Thyroid gland (tissue), 4 donors: ENCODE results near the gene ADCY1.

Source experiments
- POLR2A ChIP-seq, 2 donors: fragments of 450-650 bp; IDR thresholded peaks; one replicate each; pipeline ENCODE4 v1.6.1; 2017; ENCODE audit warnings: antibody characterized with exemption in 2 of 2, mild to moderate bottlenecking in 2 of 2, moderate library complexity in 1 of 2
- TF ChIP-seq, protein P1 (sequence below), 6 experiments: fragments of 200-600 bp in 3 of 6; fragments of 450-650 bp in 3 of 6; sonication (generic) in 3 of 6; IDR thresholded peaks; one replicate each; pipeline ENCODE4 v1.5.1; 2016 to 2019; ENCODE audit warnings: antibody characterized with exemption in 6 of 6, mild to moderate bottlenecking in 2 of 6, inconsistent platforms in 1 of 6, moderate library complexity in 1 of 6

DNA sequence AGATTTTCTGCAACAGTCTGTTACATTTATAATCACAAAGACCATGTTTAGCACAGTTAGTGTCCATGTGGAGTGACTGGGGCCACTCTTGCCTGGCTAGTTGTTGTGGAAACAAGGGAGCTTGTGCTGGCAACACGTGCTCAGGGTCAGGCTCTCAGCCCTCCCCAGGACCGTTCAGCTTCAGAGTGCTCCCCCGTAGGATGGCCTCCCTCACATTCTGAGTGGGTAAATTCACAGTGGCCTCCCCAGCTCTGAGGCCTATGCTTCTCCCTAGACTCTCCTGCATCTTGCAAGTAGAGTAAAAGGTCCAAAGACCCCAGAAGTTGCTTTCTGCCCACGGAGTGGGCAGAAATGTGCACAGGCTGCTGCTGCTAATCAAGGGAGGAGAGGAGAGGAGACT is 122.3 kb downstream of the ADCY1 start:
- TF ChIP-seq, protein P1, sequence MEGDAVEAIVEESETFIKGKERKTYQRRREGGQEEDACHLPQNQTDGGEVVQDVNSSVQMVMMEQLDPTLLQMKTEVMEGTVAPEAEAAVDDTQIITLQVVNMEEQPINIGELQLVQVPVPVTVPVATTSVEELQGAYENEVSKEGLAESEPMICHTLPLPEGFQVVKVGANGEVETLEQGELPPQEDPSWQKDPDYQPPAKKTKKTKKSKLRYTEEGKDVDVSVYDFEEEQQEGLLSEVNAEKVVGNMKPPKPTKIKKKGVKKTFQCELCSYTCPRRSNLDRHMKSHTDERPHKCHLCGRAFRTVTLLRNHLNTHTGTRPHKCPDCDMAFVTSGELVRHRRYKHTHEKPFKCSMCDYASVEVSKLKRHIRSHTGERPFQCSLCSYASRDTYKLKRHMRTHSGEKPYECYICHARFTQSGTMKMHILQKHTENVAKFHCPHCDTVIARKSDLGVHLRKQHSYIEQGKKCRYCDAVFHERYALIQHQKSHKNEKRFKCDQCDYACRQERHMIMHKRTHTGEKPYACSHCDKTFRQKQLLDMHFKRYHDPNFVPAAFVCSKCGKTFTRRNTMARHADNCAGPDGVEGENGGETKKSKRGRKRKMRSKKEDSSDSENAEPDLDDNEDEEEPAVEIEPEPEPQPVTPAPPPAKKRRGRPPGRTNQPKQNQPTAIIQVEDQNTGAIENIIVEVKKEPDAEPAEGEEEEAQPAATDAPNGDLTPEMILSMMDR (IDR thresholded peaks at IDR 0.05): no peak
- no peak for TF ChIP-seq POLR2A (IDR thresholded peaks at IDR 0.05)
